ENCODE measurements around the gene SDF4.

The SDF4 gene

DNA sequence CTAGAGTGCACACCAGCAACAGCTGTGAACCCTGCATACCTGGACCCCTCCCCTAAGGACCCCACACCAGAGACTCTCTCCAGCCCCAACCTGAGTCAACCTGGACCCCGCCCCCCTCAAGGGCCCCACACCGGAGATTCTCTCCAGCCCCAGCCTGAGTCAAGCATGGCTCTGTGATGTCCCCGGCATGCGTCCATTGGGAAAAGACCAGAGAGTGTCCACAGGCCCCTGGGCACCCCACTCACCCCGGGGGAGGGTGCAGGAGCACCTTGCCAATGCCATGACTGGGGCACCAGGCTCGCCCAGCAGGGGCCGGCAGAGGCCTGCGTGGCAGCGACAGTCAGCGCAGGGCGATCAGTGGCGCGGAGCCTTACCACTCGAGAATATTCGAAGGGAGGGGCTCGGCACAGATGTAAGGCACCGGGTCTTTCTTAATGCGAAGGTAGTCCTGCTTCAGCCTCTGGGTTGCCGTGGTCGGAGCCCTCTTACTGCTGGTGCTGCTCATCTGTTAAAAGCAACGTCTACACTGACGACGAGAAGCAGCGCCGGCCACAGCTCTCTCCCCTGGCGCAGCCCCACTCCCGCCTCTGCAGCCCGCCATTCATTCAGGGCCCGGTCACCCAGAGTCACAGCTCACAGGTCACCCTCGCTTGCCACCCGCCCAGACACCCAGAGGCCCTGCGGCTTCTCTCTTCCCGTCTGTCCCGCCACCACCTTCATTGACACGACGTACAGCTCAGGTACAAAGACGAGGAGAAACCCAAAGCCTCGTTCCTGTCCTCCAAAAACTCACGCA, 35.9 kb upstream of the SDF4 start:
- no peak for DNase-seq (ENCODE audit: low spot score)
- TF ChIP-seq, protein P1, sequence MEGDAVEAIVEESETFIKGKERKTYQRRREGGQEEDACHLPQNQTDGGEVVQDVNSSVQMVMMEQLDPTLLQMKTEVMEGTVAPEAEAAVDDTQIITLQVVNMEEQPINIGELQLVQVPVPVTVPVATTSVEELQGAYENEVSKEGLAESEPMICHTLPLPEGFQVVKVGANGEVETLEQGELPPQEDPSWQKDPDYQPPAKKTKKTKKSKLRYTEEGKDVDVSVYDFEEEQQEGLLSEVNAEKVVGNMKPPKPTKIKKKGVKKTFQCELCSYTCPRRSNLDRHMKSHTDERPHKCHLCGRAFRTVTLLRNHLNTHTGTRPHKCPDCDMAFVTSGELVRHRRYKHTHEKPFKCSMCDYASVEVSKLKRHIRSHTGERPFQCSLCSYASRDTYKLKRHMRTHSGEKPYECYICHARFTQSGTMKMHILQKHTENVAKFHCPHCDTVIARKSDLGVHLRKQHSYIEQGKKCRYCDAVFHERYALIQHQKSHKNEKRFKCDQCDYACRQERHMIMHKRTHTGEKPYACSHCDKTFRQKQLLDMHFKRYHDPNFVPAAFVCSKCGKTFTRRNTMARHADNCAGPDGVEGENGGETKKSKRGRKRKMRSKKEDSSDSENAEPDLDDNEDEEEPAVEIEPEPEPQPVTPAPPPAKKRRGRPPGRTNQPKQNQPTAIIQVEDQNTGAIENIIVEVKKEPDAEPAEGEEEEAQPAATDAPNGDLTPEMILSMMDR (IDR thresholded peaks at IDR 0.05; ENCODE audit: extremely low read depth, missing control alignments): no peak

DNA sequence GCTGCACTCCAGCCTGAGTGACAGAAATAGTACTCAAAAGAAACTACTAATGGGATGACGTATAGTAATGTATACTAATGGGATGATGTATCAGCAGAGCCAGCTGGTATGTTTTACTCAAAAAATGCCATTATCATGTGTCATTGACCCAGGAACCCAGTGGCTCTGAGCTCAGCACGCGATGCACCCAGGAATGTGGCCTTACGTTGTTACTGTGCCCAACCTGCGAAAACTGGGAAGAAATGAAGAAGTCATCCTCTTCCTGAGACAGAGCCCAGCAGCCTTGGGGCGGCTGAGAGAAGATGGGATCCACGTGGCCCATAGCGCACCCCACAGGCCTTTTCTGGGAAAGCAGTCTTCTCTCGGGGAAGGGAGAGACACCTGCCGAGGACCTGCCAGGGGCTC, 33.1 kb upstream of the SDF4 start:
- TF ChIP-seq, protein P1 (IDR thresholded peaks at IDR 0.05; ENCODE audit: extremely low read depth, missing control alignments): no peak
- no peak for DNase-seq (ENCODE audit: low spot score)

DNA sequence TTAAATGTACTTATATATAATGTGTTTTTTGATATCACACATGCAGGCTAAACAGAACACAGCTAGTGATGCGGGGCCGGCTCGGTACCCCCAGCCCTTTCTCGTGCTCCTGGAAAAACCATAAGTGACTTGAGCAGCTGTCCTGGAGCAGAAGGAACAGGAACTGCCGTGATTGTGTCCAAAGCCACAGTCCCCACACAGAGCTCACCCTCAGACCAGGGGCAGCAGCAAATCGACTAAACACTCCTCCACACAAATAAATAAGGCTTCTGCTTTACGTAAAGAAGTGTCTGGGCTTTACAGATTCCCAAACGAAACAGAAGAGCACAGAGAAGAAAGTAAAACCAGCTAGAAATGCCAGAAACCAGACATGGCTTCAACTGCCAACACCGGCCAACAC, 32.2 kb upstream of the SDF4 start:
- TF ChIP-seq, protein P1 (IDR thresholded peaks at IDR 0.05; ENCODE audit: extremely low read depth, missing control alignments): no peak
- no peak for DNase-seq (ENCODE audit: low spot score)

DNA sequence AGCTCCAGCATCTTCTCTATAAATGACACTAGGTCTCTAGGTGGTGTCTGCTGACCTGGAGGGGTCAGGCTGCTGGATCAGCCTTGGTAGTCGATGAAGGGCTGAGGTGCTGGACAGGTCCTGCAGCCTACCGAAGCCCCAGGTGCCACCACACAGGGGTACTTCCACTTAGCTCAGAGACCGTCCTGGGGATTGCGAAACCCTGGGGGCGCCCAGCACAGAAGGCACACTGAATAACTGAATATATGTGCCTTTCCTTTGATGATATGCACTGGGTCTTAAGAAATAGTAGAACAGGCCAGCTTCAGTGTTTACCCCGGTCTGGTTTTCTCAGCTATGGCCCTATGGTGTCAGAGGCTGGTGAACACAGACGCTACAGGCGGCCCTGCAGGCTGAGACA, 31.0 kb upstream of the SDF4 start:
- DNase-seq (ENCODE audit: low spot score): no peak
- TF ChIP-seq, protein P1 (IDR thresholded peaks at IDR 0.05; ENCODE audit: extremely low read depth, missing control alignments): no peak

DNA sequence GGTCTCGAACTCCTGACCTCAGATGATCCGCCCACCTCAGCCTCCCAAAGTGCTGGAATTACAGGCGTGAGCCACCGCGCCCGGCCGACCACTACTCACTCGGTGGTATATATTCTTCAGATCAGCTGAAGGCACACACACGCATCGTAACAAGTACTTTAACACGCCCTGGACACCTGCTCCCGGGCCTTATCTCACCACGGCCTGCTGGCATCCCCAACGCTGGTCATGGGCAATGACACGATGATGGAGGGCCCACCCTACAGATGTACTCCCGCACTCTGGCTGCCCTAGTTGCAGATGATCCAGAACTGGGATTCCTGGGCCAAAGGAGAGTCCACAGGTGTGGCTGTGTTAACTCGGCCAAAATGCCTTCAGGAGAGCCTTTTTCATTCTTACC, 30.3 kb upstream of the SDF4 start:
- DNase-seq (ENCODE audit: low spot score): no peak
- TF ChIP-seq, protein P1 (IDR thresholded peaks at IDR 0.05; ENCODE audit: extremely low read depth, missing control alignments): no peak

DNA sequence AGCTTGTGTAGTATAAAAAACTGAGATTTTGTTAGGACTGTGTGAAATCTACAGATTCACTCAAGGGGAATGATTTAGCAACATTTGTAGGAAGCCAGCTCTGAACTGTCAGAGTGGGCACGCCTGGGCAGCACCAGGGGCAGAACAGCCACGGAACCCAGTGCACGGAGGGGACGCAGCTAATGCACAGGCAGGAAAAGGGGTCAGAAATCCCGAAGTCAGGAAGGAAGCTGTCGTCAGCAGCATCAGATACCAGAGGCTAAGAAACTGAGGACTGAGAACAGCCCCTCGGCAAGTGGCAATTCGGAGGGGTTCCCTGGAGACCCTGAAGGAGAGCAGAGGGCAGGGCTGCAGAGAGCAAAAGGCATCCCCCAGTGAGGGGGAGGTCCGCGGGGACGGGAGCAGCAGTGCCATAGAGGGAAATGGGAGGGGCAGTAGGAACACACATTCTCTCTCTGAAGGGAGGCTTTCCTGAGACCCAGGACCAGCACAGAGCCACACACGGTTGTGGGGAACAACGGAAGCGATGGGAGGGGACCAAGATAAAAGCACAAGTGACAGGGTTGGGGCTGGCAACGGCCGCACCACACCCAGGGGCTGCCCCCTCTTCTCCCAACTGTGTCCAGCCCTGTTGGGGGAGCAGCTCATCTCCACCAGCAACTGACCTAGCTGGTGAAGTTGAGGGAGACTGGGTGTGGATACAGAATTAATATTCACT, 29.2 kb upstream of the SDF4 start:
- DNase-seq (ENCODE audit: low spot score): no peak
- TF ChIP-seq, protein P1 (IDR thresholded peaks at IDR 0.05; ENCODE audit: extremely low read depth, missing control alignments): no peak

DNA sequence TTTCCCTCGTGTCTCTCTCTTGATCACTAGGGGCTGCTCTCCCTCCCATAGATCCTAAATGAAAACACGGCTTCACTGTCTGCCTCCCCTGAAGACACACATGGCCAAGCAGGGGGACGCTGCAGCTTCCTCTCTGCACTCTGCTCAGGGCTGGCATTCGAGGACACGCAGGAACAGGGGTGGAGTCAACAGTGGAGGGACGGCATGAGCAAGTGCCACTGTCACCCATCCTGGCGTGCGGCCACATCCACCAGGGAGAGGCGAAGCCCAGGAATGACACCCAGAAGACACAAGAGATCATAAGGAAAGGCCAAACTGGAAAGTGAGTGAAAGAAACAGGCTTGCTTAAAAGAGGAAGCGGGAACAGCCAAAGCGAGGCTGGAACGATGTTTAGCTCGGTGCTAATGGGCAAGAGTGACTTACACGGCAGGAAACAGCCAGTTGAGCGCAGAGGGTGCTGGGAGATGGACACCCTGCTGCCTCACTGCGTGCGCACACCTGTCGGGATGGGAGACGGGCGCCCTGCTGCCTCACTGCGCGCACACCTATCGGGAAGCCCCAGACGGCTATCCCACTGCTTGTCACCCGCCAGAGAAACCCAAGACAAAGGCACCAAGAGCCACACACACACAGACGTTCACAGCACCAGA, 28.3 kb upstream of the SDF4 start:
- DNase-seq (ENCODE audit: low spot score): no peak
- TF ChIP-seq, protein P1 (IDR thresholded peaks at IDR 0.05; ENCODE audit: extremely low read depth, missing control alignments): no peak
